RWPE1 (cell line): ENCODE results near the gene SAMD4B.
A peak's percentile ranks its signal among the peaks of the same experiment; 100 is the strongest.

ENCODE experiments used
- CTCF ChIA-PET: fragments of 350-600 bp; sonication (Branson Sonifier 250); formaldehyde crosslinking; extraction: SDS; loops from one replicate; lab custom pipeline; 2021; lab: Yijun Ruan, JAX
- POLR2A ChIA-PET: fragments of 400-600 bp; formaldehyde crosslinking; extraction: SDS; loops from one replicate; lab custom pipeline; 2020; ENCODE audit warnings: antibody characterized with exemption; ENCODE audit not compliant: low non-redundant PET; lab: Yijun Ruan, JAX
- DNase-seq: peaks from one replicate; pipeline ENCODE4 v3.0.0; 2012; ENCODE audit warnings: low spot score
- H3K27ac ChIP-seq: fragments of 450-650 bp; 2 replicates; pipeline ENCODE4 v1.5.1; 2017
- TF ChIP-seq, protein P1 (sequence below): fragments of 450-650 bp; conservative IDR thresholded peaks from 2 replicates; pipeline ENCODE4 v1.5.1; 2017; ENCODE audit warnings: low read depth, mild to moderate bottlenecking

SAMD4B gene

DNA sequence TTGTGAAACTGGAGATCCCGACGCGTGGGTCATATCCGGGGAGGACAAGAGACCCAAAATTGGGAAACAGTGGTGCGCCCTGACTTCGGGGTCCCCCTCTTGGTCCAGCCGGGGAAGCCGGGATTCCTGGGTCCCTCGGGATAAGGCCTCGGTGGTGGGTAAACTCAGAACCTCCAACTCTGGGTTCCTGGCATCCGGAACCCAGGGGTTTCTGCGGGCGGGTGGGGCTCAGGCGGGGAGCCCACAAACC is 65.1 kb downstream of the SAMD4B start:
- H3K27ac ChIP-seq: peak overlapping the region; percentile 100
- DNase-seq: no peak
- POLR2A ChIA-PET: interaction anchor here (0.8 to 1.6 kb wide), 3 partner anchors 9 to 65 kb away, joined by 4 to 13 read pairs (median 5); partner anchors contain the start of gene SAMD4B

DNA sequence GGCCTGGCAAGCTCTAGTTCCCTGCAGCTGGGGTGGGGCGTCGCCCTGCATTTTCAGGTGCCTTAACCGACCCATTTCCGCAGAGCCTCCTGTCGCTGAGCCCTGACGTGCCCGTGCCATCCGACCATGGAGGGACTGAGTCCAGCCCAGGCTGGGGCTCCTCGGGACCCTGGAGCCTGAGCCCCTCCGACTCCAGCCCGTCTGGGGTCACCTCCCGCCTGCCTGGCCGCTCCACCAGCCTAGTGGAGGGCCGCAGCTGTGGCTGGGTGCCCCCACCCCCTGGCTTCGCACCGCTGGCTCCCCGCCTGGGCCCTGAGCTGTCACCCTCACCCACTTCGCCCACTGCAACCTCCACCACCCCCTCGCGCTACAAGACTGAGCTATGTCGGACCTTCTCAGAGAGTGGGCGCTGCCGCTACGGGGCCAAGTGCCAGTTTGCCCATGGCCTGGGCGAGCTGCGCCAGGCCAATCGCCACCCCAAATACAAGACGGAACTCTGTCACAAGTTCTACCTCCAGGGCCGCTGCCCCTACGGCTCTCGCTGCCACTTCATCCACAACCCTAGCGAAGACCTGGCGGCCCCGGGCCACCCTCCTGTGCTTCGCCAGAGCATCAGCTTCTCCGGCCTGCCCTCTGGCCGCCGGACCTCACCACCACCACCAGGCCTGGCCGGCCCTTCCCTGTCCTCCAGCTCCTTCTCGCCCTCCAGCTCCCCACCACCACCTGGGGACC is 65.6 kb downstream of the SAMD4B start:
- peak overlapping the region; percentile 100 for H3K27ac ChIP-seq
- TF ChIP-seq, protein P1, sequence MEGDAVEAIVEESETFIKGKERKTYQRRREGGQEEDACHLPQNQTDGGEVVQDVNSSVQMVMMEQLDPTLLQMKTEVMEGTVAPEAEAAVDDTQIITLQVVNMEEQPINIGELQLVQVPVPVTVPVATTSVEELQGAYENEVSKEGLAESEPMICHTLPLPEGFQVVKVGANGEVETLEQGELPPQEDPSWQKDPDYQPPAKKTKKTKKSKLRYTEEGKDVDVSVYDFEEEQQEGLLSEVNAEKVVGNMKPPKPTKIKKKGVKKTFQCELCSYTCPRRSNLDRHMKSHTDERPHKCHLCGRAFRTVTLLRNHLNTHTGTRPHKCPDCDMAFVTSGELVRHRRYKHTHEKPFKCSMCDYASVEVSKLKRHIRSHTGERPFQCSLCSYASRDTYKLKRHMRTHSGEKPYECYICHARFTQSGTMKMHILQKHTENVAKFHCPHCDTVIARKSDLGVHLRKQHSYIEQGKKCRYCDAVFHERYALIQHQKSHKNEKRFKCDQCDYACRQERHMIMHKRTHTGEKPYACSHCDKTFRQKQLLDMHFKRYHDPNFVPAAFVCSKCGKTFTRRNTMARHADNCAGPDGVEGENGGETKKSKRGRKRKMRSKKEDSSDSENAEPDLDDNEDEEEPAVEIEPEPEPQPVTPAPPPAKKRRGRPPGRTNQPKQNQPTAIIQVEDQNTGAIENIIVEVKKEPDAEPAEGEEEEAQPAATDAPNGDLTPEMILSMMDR: no peak
- POLR2A ChIA-PET: interaction anchor here (0.8 to 1.6 kb wide), 5 partner anchors 9 to 65 kb away, joined by 3 to 13 read pairs (median 4); partner anchors contain the start of genes RPS16 and SAMD4B
- CTCF ChIA-PET: interaction anchor here (1.6 kb wide), 1 partner anchor 10 kb away, joined by 6 read pairs; no protein-coding TSS in a partner anchor
- DNase-seq: no peak

More for the DNA sequence above, 65.1 kb downstream of the SAMD4B start:
- TF ChIP-seq, protein P1: no peak
- CTCF ChIA-PET: interaction anchor here (1.6 kb wide), 1 partner anchor 10 kb away, joined by 6 read pairs; no protein-coding TSS in a partner anchor

DNA sequence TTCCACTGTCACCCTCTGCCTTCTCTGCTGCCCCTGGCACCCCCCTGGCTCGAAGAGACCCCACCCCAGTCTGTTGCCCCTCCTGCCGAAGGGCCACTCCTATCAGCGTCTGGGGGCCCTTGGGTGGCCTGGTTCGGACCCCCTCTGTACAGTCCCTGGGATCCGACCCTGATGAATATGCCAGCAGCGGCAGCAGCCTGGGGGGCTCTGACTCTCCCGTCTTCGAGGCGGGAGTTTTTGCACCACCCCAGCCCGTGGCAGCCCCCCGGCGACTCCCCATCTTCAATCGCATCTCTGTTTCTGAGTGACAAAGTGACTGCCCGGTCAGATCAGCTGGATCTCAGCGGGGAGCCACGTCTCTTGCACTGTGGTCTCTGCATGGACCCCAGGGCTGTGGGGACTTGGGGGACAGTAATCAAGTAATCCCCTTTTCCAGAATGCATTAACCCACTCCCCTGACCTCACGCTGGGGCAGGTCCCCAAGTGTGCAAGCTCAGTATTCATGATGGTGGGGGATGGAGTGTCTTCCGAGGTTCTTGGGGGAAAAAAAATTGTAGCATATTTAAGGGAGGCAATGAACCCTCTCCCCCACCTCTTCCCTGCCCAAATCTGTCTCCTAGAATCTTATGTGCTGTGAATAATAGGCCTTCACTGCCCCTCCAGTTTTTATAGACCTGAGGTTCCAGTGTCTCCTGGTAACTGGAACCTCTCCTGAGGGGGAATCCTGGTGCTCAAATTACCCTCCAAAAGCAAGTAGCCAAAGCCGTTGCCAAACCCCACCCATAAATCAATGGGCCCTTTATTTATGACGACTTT is 66.4 kb downstream of the SAMD4B start:
- H3K27ac ChIP-seq: peak overlapping the region; percentile 100
- TF ChIP-seq, protein P1: no peak
- ChIA-PET POLR2A (interaction anchor here (0.8 to 1.6 kb wide), 5 partner anchors 10 to 66 kb away, joined by 3 to 6 read pairs (median 4); partner anchors contain the start of genes RPS16 and SAMD4B), CTCF (interaction anchor here (1.2 to 1.6 kb wide), 2 partner anchors 11 kb away, joined by 6 to 11 read pairs; no protein-coding TSS in a partner anchor)
- no peak for DNase-seq

DNA sequence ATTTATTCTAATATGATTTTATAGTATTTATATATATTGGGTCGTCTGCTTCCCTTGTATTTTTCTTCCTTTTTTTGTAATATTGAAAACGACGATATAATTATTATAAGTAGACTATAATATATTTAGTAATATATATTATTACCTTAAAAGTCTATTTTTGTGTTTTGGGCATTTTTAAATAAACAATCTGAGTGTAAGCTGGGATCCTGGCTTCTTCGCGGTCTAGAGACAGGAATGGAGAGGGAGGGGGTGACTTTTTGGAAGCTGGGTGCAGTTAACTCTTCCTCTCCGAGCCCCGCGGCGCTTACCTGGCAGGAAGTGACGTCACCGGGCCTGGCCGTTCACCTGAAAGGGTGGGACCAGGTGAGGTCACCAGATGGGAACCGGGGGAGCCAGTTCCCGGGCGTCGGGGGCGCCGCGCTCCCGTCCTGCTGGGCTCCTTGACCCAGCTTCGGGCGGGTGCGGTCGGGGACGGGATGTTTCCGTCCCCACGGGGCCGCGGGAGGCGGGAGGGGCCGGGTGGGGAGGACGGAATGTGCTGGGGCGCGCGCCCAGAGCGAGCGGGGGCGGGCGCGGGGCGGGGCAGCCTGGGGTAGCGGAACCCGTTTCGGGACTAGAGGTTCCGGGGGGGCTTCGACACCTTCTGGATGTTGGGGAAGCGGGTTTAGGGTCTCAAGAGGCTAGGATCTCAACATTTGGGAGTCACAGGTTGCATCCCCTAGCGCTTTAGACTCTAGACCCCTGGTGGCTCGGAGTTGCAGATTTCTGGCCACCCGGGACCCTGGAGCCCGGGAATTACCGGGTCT is 67.2 kb downstream of the SAMD4B start:
- ChIA-PET CTCF (interaction anchor here (1.2 kb wide), 1 partner anchor 12 kb away, joined by 11 read pairs; no protein-coding TSS in a partner anchor), POLR2A (interaction anchor here (0.9 to 1.0 kb wide), 2 partner anchors 11 to 18 kb away, joined by 4 to 6 read pairs; partner anchors contain the start of genes MED29 and PAF1)
- TF ChIP-seq, protein P1: no peak
- peak; percentile 92 for DNase-seq
- H3K27ac ChIP-seq: peak overlapping the region; percentile 100

DNA sequence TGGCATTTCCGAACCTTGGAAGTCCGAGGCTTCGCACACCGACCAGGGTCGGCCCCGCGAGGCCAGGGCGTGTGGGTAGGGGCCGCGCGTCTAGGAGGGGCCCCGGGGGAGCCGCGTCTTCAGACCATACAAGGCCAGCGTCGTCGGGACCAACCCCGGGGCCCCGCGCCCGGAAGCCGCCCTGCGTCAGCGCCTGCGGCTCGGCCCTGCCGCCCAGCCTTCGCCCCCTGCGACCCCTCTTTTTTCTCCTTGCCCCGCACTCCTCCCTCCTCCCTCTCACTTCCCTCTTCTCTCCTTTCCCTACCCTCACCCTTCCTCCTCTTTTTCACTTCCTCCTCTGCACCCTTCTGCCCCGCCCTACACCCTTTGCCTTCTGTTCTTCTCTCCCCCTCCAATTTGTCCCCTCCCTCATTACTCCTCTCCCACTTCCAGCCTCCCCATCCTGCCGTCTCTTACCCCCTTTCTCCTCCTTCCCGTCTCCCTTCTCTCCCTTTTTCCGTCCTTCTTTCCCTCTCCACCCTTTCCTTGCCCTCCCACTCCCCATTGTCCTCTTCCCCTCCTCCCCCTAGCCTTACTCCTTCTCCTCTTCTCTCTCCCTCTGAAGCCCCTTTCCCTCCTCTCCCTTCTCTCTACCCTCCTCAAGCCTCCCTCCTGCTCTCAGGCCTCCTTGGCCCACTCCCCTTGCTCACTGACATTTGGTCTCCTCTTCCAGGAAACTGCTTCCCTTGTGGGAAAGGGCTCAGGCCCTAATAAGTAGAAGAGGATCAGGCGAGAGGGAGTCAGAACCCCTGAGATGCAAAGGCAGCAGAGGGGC is 68.0 kb downstream of the SAMD4B start:
- DNase-seq: no peak
- H3K27ac ChIP-seq: peak overlapping the region; percentile 100
- CTCF ChIA-PET: interaction anchor here (1.2 kb wide), 1 partner anchor 13 kb away, joined by 11 read pairs; no protein-coding TSS in a partner anchor
- TF ChIP-seq, protein P1: no peak
- POLR2A ChIA-PET: interaction anchor here (0.9 kb wide), 1 partner anchor 19 kb away, joined by 4 read pairs; the partner anchor contains the start of genes MED29 and PAF1
